HG02571 (cell line): ENCODE data around the gene HRG.

Source experiments
- ATAC-seq: cut with Tn5 transposase; IDR thresholded peaks from one replicate; pipeline ENCODE4 v1.9.1; 2021; ENCODE audit warnings: mild to moderate bottlenecking, moderate library complexity; ENCODE audit not compliant: unreplicated experiment

HRG gene

DNA sequence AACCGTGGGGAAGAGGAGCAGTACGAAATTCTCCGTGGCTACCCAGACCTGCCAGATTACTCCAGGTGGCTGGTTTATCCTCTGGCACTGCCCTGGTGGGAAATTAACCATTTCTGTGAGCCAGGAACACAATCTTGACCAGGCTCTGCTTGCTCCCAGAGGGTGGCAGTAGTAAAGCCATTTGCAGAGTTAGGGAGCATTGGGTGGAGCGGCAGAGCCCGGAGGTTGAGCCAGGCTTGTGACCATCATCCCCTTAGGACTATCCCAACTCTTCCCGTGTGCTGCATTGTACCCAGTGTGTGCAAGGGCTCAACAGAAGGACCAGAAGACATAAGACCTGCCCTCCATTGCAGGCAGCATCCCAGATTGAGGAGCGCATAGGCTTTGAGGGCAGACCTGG lies 56.6 kb downstream of the HRG start:
- ATAC-seq: no peak

DNA sequence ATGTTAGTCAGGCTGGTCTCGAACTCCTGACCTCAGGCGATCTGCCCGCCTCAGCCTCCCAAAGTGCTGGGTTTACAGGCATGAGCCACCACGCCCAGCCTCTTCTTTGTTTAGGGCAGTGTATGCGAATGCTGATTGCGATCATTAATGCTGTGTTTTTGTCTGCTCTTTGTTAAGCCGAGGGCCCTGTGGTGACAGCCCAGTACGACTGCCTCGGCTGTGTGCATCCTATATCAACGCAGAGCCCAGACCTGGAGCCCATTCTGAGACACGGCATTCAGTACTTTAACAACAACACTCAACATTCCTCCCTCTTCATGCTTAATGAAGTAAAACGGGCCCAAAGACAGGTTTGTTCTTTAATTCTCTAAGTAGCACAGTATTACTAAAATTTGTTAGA lies 59.1 kb downstream of the HRG start:
- ATAC-seq: no peak
